Ovary (tissue), 3 donors: ENCODE results near the gene SPAAR.

ENCODE experiments used
- EP300 ChIP-seq: sonication (generic); formaldehyde crosslinking; IDR thresholded peaks from one replicate; pipeline ENCODE4 v1.6.1; 2017; ENCODE audit warnings: antibody characterized with exemption
- POLR2A ChIP-seq: fragments of 450-650 bp; IDR thresholded peaks from one replicate; pipeline ENCODE4 v1.6.1; 2017; ENCODE audit warnings: antibody characterized with exemption, mild to moderate bottlenecking, moderate library complexity
- TF ChIP-seq, protein P1 (sequence below), 3 donors: fragments of 450-650 bp in 2 of 3; fragments of 200-600 bp in 1 of 3; IDR thresholded peaks; one replicate each; pipeline versions ENCODE4 v1.5.1 to v1.8.0; 2016 to 2022; ENCODE audit warnings: antibody characterized with exemption in 3 of 3, mild to moderate bottlenecking in 1 of 3
- donor health status: DM: no; HTN: no; CAD: no.

DNA sequence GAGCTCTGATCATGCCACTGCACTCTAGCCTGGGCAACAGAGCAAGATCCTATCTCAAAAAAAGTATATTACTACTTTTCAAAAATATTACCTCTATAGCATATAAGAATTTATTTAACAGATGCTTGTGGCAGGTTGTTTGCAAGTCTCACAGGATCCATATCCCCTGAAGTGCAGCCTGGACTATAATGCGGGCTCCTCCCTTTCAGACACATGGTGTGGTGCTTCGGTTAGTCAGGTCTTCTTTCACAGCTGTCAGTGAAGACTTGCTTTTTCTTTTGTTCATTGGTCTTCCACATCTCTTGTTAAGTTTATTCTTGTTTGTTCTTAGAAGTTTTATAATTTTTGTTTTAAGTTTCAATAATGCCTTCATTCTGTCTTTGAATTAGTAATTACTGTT is 12.7 kb upstream of the SPAAR start:
- TF ChIP-seq POLR2A, result no peak
- TF ChIP-seq, protein P1, sequence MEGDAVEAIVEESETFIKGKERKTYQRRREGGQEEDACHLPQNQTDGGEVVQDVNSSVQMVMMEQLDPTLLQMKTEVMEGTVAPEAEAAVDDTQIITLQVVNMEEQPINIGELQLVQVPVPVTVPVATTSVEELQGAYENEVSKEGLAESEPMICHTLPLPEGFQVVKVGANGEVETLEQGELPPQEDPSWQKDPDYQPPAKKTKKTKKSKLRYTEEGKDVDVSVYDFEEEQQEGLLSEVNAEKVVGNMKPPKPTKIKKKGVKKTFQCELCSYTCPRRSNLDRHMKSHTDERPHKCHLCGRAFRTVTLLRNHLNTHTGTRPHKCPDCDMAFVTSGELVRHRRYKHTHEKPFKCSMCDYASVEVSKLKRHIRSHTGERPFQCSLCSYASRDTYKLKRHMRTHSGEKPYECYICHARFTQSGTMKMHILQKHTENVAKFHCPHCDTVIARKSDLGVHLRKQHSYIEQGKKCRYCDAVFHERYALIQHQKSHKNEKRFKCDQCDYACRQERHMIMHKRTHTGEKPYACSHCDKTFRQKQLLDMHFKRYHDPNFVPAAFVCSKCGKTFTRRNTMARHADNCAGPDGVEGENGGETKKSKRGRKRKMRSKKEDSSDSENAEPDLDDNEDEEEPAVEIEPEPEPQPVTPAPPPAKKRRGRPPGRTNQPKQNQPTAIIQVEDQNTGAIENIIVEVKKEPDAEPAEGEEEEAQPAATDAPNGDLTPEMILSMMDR (IDR thresholded peaks at IDR 0.05), result no peak
- TF ChIP-seq EP300, result no peak
